HG03469 (cell line): Measurements from ENCODE around the gene TNNC2.
"Not testable (repeated sequence)": the region's sequence is repeated elsewhere in the genome, so short reads cannot be mapped to it uniquely, and the experiment has no call there.

ENCODE experiments used
- ATAC-seq: cut with Tn5 transposase; IDR thresholded peaks from one replicate; pipeline ENCODE4 v1.9.1; 2021; ENCODE audit warnings: mild to moderate bottlenecking, moderate library complexity, moderate number of reproducible peaks; ENCODE audit not compliant: unreplicated experiment

Gene TNNC2

DNA sequence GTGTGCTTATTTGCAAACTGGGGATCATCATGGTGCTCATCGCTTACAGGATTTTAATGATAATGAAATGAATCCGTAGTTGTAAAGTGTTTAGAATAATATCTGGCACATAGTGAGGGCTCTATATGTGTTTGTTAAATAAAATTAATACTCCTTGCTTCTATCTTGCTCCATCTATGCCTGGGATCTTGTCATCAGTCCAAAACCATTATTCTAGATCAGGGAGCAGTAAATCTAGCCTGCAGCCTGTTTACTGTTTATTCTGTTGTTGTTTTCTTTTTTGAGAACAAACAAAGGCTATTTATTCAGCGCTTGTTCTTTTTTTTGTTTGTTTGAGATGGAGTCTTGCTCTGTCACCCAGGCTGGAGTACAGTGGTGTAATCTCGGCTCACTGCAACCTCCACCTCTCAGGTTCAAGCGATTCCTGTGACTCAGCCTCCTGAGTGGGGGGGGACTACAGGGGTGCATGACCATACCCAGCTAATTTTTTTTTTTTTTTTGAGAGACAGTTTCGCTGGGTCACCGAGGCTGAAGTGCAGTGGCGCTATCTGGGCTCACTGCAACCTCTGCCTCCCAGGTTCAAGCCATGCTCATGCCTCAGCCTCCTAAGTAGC, 22.0 kb upstream of the TNNC2 start:
- no peak for ATAC-seq

- ATAC-seq: no peak
Observed at GRCh38 chr20:45848421-45848820, 21.3 kb upstream of the TNNC2 start.

- no peak for ATAC-seq
Observed at GRCh38 chr20:45845452-45845851, 18.3 kb upstream of the TNNC2 start.

DNA sequence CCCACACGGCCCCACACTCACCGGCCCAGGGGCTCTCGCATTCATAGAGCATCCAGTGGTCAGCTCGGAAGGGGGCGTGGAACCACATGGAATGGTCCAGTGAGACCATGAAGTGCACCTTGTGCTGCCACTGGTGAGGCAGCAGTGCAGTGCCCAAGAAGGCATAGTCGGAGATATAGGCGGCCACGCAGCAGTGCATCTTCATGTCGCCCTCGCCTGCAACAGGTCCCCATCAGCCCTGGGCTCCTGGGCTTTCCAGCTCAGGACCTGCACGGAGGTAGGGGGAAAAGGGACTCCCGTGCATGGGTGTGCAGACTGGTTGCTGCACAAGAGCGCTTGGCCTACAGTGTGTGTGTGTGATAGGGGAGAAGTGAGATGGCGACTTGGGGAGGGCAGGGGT, 16.4 kb upstream of the TNNC2 start:
- ATAC-seq: no peak

- ATAC-seq: peak; percentile 54
Observed at GRCh38 chr20:45842169-45842812, 15.2 kb upstream of the TNNC2 start.

DNA sequence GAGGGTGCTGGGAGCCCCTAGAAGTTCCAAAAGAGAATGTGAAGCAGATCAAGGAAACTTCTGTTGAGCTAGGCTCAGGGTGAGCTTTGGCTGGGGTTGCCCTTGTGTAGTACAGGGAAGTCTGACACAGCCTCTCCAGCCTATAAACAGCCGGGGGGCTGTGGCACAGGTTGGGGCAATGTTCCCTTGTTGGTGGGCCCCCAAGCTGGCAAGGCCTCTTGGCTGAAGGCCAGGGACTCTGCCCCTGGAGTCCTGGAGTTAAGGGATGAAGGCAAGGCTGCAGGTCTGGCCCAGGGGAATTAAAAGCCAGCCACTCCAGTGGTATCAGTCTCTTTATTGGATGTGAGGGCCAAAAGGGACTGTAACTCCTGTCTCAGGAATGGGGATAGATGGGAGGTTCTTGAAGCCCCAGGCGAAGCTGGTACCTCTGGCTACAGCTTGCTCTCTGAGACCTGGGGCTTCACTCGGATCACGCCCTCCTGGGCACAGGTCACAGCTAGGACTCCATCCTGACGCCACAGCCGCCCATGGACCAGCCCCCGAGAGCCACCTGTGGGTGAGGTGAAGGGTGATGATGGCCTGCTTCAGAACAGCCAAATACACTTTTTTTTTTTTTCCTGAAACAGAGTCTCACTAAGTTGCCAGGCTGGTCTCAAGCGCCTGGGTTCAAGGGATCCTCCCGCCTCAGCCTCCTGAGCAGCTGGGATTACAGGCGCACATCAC, 14.5 kb upstream of the TNNC2 start:
- no peak for ATAC-seq

- ATAC-seq: no peak
Observed at GRCh38 chr20:45840700-45841198, 13.6 kb upstream of the TNNC2 start.

GRCh38 chr20:45836841-45837240, 9.7 kb upstream of the TNNC2 start:
- ATAC-seq: no peak

- ATAC-seq: no peak
Observed at GRCh38 chr20:45835825-45836224, 8.7 kb upstream of the TNNC2 start.

DNA sequence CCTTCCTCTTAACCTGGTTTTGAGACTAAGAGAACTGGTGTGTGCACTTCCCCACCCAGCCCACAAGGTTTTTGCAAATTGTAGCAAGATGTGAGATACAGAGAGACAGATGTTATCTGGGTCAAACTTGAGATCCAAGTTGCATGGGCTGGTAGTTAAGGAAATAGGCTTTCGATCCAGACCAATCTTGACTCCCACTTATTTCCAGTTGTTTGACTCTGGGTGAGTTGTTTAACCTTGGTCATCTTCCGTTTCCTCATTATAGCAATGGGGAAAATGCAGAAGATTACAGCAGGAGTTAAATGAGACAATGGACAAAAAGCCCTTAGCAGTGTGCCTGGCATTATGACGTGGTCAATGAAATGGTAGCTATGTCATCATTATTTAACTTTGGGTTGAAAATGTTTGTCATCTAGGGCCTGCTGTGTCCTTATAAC, 8.2 kb upstream of the TNNC2 start:
- ATAC-seq: no peak

DNA sequence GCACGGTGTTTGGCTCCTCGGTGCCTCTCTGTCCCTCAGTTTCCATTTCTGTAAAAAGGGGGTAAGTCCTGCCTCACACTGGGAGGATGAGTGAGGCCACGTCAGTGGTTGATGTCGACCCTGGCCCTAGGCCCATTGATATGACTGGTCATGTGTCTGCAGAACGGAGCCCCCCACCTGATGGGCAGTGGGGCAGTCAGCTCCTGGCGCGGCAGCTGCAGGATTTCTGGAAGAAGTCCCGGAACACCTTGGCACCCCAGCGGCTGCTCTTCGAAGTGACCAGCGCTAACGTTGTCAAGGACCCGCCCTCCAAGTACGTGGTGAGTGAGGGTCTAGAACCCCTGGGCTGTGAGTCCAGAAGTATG, 7.7 kb upstream of the TNNC2 start:
- no peak for ATAC-seq

- no peak for ATAC-seq
Observed at GRCh38 chr20:45833883-45834796, 7.0 kb upstream of the TNNC2 start.

- no peak for ATAC-seq
Observed at GRCh38 chr20:45833030-45833882, 6.1 kb upstream of the TNNC2 start, which contains the start of gene SNX21. TSS of gene SNX21 (plus strand) at chr20:45833799. CDS start at chr20:45833920, 121 bp downstream.

GRCh38 chr20:45832619-45833018, 5.5 kb upstream of the TNNC2 start:
- ATAC-seq: no peak

DNA sequence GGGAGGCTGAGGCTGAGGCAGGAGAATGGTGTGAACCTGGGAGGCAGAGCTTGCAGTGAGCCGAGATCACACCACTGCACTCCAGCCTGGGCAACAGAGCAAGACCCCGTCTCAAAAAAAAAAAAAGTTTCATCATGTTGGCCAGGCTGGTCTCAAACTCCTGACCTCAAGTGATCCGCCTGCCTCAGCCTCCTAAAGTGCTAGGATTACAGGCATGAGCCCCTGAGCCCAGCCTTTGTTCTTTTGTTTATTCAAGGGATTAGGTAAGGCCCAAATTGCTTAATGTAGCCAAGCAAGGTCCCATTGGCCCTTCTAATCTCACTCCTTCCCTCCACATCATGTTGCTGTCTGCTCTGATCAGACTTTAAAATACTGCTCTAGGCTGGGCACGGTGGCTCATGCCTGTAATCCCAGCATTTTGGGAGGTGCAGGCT, 2.6 kb upstream of the TNNC2 start:
- not testable (repeated sequence) for ATAC-seq

DNA sequence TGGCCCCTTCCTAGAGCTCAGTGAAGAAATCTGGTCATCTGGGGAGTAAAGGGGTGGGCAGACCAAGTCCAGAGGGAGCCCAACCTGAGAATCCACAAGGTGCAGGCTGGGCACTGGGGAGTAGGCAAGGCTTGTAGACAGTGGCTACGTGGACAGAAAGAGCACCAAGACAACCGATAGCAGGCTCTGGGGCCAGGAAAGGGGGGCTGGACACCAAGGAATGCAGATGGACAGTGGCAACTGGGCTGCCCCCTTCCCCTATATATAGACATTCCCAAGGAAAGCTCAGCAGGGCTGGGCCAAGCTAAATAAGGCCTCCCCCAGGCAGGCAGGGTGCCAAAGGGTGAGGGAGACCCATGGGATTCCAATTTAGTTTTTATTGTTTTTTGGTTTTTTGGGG, 1.5 kb upstream of the TNNC2 start:
- no peak for ATAC-seq

GRCh38 chr20:45827712-45828111, 600 bp upstream of the TNNC2 start:
- no peak for ATAC-seq

DNA sequence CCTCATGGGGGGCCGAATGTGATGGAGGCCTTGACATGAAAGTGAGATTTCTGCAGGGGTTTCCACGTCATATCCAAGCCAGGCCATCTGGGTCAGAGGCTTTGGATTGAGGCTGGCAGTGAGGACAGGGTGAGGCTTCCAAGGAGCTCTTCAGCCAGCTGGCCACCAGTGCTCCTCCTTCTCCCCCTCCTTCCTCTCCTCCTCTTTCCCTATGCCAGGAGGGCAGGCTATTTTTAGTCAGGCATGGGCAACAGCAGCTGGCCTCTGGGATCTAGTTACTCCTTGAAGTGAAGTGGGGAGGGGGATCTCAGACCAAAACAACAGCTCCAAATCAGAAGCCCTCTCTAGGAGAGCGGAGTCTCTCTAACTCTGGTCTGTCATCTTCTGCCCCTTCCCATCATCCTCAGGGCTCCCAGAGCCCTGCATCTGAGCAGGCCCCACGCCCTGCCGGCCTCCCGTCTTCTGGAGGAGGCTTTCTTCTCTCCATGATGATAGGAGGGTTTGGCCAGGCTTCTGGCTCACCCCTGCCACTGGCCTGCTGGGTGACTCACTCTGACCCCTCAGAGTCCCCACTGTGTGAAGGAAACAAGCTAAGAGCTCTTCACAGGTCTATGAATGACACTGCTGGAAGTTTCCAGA, 612 bp downstream of the TNNC2 start:
- ATAC-seq: no peak
